D721Med (cell line): ENCODE data around the gene GRIN2A.

Source experiments
- DNase-seq: peaks from one replicate; pipeline ENCODE4 v3.0.0; 2011; ENCODE audit warnings: low spot score; ENCODE audit not compliant: insufficient read length
- FAIRE-seq: peaks from 2 replicates; lab custom pipeline; 2011; peaks lifted over from hg19 to GRCh38; lab: Jason Lieb, UNC
- CTCF ChIP-seq: IDR thresholded peaks from 2 replicates; pipeline ENCODE4 v1.5.1; 2012; ENCODE audit warnings: mild to moderate bottlenecking, control low read depth; ENCODE audit not compliant: insufficient read depth; ENCODE audit errors: missing control alignments

Gene GRIN2A

GRCh38 chr16:10069374-10069773 is 112.9 kb downstream of the GRIN2A start:
- no peak for TF ChIP-seq CTCF
- no peak for DNase-seq
- no peak for FAIRE-seq

- FAIRE-seq (no peak), DNase-seq (no peak)
- no peak for TF ChIP-seq CTCF
Observed at GRCh38 chr16:10067835-10068234, 114.4 kb downstream of the GRIN2A start.

- FAIRE-seq: no peak
- no peak for TF ChIP-seq CTCF
- no peak for DNase-seq
Observed at GRCh38 chr16:10067406-10067805, 114.8 kb downstream of the GRIN2A start.

GRCh38 chr16:10065019-10065418 is 117.2 kb downstream of the GRIN2A start:
- DNase-seq (no peak), FAIRE-seq (no peak)
- no peak for TF ChIP-seq CTCF

GRCh38 chr16:10048850-10049249 is 133.4 kb downstream of the GRIN2A start:
- TF ChIP-seq CTCF: no peak
- FAIRE-seq: no peak

GRCh38 chr16:10045947-10046346 is 136.3 kb downstream of the GRIN2A start:
- DNase-seq (no peak), FAIRE-seq (no peak)
- TF ChIP-seq CTCF: no peak

More at GRCh38 chr16:10048850-10049249, 133.4 kb downstream of the GRIN2A start:
- DNase-seq: no peak

GRCh38 chr16:10045291-10045775 is 136.9 kb downstream of the GRIN2A start:
- no peak for FAIRE-seq
- DNase-seq: no peak

More at GRCh38 chr16:10045291-10045775, 136.9 kb downstream of the GRIN2A start:
- TF ChIP-seq CTCF: no peak
